ENCODE measurements around the gene ZDHHC14. TPM values are rescaled to one million over a fixed set of nuclear protein-coding genes. Genes with fewer than 3 reads are reported as not detected.

ZDHHC14 gene
- total RNA-seq, 1 donor: 1.6 TPM

DNA sequence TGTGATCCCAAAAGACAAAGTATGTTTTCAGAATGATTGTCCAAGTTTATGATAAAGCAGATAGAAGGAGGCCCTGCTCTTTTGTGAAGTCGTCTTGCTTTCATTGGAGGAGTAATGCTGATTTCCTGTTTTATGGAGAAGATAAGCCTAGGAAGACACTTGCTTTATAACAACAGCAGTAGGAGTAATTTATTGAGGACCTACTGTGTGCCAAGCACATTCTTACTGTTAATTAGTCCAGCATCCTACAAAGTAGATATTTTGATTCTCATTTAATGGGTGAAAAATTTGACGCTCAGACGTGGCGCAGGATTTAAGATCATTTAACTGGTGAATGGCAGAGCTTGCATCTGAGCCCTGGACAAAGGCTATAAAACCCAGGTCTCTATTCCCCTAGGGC, 87.6 kb downstream of the ZDHHC14 start:
- Histone ChIP-seq H3K4me1 (ENCODE audit: insufficient read depth, low read length) (peaks cover 3% of the 10 kb centered on the region), H3K9me3 (ENCODE audit: low read depth, low read length) (no peaks in the 10 kb centered on the region), H3K27me3 (ENCODE audit: insufficient read depth, low read length) (no peaks in the 10 kb centered on the region), H3K4me3 (ENCODE audit: low read length) (no peak overlapping the region)

DNA sequence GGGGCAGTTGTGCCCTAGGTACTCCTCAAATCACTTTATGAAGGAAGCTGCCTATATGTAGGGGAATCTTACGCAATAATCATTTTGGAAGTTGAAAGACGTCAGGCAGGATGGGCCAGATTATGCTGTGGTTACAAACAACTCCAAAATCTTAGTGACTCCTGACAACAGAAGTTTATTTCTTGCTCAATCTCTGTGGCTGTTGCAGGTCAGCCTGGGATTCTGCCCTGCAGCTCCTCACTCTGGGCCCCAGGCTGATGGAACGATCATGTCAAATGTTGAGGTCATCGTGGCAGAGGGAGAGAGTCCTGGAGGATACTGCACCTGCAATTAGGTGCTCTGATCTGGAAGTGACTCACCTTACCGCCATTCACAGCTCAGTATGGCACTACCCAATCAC, 88.4 kb downstream of the ZDHHC14 start:
- Histone ChIP-seq H3K4me3 (ENCODE audit: low read length) (no peak overlapping the region), H3K4me1 (ENCODE audit: insufficient read depth, low read length) (peaks cover 3% of the 10 kb centered on the region), H3K9me3 (ENCODE audit: low read depth, low read length) (no peaks in the 10 kb centered on the region), H3K27me3 (ENCODE audit: insufficient read depth, low read length) (no peaks in the 10 kb centered on the region)

DNA sequence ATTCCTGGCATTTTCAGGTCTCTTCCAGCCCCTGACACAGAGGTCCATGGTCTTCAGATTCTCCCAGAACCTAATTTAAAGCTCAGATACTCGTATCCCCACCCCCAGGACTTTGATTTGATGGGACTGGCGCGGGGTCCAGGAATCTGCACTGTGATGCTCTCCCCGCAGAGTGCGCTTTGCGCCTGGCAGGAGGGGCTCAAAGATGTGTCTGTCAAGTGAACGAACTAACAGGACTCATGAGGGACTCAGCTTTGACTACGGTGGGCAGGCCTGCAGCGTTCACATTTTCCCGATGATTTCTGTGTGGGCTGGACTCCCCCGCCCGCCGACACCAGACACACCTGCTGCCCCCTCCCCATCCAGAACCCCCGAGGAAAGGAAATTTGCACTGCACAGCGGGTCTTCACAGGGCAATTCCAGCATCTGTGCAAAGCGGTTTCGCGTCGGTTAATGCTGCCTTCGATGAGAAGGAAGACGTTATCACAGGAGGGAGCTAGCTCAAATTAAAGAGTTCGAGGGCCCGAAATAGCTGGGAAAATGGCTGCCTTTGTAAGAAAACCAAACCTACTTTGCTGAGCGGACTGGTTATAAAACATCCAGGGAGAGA, 90.2 kb downstream of the ZDHHC14 start:
- no peak overlapping the region for H3K4me3 ChIP-seq (ENCODE audit: low read length)

DNA sequence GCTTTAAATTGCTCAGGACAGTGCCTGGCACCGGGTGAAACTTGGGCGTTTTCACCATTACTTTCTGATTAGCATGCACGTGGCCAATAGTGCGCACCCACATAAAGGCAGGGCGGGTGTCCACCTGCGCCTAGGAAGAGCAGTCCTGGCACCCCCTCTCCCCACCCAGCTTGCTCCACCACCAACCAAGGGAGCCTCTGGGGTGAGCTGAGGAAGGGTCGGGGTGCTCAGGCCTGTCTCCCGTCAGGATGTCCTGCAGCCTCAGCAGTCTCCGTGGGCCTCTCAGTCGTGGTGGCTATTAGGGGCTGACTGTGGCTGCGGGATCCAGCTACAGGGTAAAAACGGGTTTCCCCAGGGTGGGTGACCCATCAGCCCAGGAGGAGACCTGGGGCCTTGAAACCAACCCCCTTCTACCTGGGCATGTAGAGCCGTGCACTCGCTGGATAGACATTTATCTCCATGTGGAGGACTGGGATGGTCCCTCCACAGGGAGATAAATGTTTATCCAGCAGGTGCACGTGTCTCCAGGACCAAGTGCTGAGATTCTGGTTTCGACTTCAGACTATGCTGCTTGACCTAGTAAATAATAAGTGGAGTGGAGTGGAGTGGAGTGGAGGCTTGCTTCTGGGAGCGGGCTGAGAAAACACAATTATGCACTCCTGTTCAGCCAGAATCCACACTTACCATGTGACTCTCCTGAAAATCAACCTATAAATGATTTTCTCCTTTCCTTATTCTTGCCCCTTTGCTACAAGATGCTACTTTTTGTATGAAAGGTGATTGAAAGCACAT, 91.1 kb downstream of the ZDHHC14 start:
- H3K9me3 ChIP-seq (ENCODE audit: low read depth, low read length): no peaks in the 10 kb centered on the region
- peaks cover 3% of the 10 kb centered on the region for H3K4me1 ChIP-seq (ENCODE audit: insufficient read depth, low read length)
- H3K4me3 ChIP-seq (ENCODE audit: low read length): no peak overlapping the region
- H3K27me3 ChIP-seq (ENCODE audit: insufficient read depth, low read length): no peaks in the 10 kb centered on the region

More for the DNA sequence above, 90.2 kb downstream of the ZDHHC14 start:
- Histone ChIP-seq H3K4me1 (ENCODE audit: insufficient read depth, low read length) (peaks cover 3% of the 10 kb centered on the region), H3K9me3 (ENCODE audit: low read depth, low read length) (no peaks in the 10 kb centered on the region), H3K27me3 (ENCODE audit: insufficient read depth, low read length) (no peaks in the 10 kb centered on the region)

DNA sequence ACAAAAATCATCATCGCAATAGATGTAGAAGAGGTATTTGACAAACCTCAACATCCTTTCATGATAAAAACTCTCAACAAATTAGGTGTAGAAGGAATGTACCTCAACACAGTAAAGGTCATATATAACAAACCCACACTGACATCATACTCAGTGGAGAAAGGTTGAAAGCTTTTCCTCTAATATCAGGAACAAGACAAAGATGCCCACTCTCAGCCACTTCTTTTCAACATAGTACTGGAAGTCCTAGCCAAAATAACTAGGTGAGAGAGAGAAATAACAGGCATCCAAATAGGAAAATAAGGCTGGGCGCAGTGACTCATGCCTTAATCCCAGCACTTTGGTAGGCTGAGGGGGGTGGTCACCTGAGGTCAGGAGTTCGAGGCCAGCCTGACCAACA, 95.8 kb downstream of the ZDHHC14 start:
- Histone ChIP-seq H3K27me3 (ENCODE audit: insufficient read depth, low read length) (no peaks in the 10 kb centered on the region), H3K4me3 (ENCODE audit: low read length) (no peak overlapping the region), H3K9me3 (ENCODE audit: low read depth, low read length) (no peaks in the 10 kb centered on the region), H3K4me1 (ENCODE audit: insufficient read depth, low read length) (no peaks in the 10 kb centered on the region)

DNA sequence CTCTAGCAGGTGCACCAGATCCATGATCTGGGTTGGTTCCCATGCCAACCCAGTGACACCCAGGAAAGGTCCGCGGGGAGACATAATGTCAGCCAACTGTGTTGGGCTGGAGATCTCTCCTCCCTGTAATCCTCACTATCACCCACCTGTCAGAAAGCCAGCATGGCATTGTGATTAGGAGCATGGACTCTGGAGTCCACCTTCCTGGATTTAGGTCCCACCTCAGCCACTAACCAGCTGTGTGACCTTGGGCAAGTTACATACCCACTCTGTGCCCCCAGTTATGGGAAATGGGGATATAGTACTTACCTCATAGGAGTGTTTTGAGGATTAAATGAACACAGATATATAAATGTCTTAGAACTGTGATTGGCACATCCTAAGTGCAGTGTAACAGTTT, 97.9 kb downstream of the ZDHHC14 start:
- no peaks in the 10 kb centered on the region for H3K27me3 ChIP-seq (ENCODE audit: insufficient read depth, low read length)
- H3K4me3 ChIP-seq (ENCODE audit: low read length): no peak overlapping the region
- no peaks in the 10 kb centered on the region for H3K4me1 ChIP-seq (ENCODE audit: insufficient read depth, low read length)
- H3K9me3 ChIP-seq (ENCODE audit: low read depth, low read length): no peaks in the 10 kb centered on the region

DNA sequence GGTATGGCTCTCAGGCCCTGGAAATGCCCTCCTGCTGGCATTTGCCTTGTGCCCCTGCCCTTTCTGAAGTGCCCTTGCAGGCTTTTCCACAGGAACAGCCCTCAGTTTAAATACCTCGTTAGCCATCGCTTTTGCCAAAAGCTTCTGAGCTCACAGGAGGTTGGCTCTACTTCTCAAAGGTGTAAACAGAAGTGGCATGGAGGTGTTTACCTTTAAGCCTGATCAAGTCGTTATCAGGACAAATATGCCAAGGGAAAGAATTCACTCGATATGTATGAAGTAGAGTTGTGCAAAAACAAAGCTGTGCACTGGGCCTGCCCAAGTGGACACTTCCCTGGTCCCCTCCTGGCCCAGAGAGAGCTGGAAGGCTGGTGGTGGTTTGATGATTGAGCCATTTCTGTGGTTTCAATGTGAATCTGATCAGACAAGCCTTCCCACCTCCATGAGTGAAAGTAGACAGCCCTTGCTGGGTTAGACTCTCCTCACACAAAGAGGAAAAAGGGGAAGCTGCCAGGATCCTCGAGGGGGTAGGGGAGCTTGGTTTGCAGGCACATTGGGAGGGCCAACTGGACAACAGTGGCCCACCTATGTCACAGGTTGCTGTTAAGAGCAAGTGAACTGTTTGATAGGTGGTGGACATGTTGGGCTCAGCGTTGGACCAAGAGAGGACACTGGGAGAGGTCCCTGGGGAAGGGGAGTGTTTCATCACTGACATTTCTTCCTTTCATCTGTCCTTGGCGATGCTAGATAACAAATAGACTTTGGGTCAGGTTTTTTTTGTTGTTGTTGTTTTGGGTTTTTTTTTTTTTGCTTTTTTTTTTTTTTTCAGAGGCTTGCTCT, 98.7 kb downstream of the ZDHHC14 start:
- Histone ChIP-seq H3K27me3 (ENCODE audit: insufficient read depth, low read length) (no peaks in the 10 kb centered on the region), H3K4me1 (ENCODE audit: insufficient read depth, low read length) (no peaks in the 10 kb centered on the region), H3K4me3 (ENCODE audit: low read length) (no peak overlapping the region), H3K9me3 (ENCODE audit: low read depth, low read length) (no peaks in the 10 kb centered on the region)

DNA sequence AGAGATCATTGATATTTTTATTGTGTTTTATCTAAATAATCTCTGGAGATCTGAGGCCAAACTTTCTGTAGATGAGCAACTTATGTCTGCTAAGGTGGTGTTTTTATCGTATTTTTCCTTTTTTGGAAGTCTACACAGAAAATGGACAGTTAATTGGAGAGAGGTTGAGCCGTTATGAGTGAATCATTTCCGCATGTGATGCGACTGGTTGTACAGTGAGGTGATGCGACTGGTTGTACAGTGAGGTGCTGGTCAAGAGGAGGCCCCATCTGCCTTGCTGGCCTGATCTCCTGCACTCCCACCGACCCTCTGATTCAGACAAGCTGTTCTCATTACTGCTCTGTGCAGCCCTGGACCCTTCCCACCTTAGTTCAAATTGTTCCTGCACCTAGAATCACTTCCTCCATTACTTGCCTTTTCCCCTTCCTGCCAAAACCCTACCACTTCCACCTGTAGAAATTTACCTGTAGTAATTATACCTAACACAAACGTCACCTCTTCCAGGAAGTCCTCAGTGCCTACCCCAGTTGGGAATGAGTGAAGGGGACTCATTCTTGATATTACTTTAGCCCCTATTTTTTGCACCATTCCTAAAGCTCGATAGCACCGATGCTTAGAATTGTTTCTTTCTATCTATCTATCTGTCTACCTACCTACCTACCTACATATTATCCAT, 100.3 kb downstream of the ZDHHC14 start:
- Histone ChIP-seq H3K27me3 (ENCODE audit: insufficient read depth, low read length) (no peaks in the 10 kb centered on the region), H3K9me3 (ENCODE audit: low read depth, low read length) (no peaks in the 10 kb centered on the region), H3K4me3 (ENCODE audit: low read length) (no peak overlapping the region), H3K4me1 (ENCODE audit: insufficient read depth, low read length) (peaks cover under 1% of the 10 kb centered on the region)

DNA sequence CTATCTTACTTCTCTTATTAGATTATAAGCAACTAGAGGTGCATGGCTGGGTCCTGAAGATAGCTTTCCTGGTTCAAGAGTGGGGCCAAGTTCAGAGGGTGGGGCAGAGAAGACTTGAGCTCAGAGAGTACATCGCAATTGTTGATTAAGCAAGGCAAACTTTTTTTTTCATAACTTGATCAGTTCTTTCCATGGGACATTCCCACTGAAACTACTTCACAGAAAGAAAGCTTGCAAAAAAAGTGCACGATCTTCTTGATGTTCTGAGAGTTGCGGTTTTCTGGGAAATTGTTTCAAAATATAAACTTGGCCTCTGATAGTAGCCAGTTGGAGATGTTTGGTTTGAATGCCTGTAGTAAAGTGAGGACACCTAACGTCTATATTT, 100.9 kb downstream of the ZDHHC14 start:
- Histone ChIP-seq H3K4me1 (ENCODE audit: insufficient read depth, low read length) (peaks cover 6% of the 10 kb centered on the region), H3K27me3 (ENCODE audit: insufficient read depth, low read length) (no peaks in the 10 kb centered on the region), H3K9me3 (ENCODE audit: low read depth, low read length) (no peaks in the 10 kb centered on the region), H3K4me3 (ENCODE audit: low read length) (no peak overlapping the region)

DNA sequence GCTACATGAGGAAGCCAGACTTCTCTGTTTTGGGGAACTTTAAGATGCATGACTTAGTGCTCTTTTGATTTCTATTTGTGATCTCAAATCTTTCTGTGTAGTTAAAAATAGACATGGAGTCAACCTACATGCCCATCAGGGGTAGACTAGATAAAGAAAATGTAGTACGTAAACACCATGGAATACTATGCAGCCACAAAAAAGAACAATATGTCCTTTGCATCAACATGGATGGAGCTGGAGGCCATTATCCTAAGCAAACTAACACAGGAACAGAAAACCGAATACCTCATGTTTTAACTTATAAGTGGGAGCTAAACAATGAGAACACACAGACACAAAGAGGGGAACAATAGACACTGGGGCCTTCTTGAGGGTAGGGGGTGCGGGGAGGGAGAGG, 102.8 kb downstream of the ZDHHC14 start:
- no peaks in the 10 kb centered on the region for H3K9me3 ChIP-seq (ENCODE audit: low read depth, low read length)
- no peak overlapping the region for H3K4me3 ChIP-seq (ENCODE audit: low read length)
- H3K4me1 ChIP-seq (ENCODE audit: insufficient read depth, low read length): peaks cover 16% of the 10 kb centered on the region
- no peaks in the 10 kb centered on the region for H3K27me3 ChIP-seq (ENCODE audit: insufficient read depth, low read length)

DNA sequence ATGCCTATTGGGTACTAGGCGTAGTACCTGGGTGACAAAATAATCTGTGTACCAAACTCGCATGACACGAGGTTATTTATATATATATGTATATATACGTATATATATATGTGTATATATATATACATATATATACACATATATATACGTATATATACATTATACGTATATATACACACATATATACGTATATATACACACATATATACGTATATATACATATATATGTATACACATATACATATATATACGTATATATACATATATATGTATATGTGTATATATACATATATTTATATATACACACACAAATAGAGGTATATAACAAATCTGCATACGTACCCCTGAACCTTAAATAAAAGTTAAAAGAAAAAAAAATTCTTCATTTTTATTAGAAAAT, 103.2 kb downstream of the ZDHHC14 start:
- no peaks in the 10 kb centered on the region for H3K27me3 ChIP-seq (ENCODE audit: insufficient read depth, low read length)
- peaks cover 16% of the 10 kb centered on the region for H3K4me1 ChIP-seq (ENCODE audit: insufficient read depth, low read length)
- no peak overlapping the region for H3K4me3 ChIP-seq (ENCODE audit: low read length)
- H3K9me3 ChIP-seq (ENCODE audit: low read depth, low read length): no peaks in the 10 kb centered on the region

DNA sequence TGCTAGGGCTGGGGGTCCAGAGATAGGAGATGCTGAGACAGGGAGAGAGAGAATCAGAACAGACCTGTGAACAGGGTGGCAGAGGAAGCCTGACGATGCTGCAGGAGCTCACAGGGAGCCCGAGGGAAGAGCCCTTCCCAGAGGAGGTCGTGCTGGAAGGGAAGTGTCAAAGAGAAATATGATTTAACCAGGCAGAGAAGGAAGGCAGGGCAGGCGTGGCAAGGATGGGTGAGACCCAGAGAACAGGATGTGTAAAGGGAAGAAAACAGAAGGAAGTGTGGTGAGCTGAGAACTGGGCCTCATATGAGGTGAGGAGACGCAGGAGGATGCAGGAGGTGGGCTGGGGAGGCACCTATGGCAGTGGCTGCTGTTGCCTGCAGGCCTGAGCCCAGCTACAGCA, 105.6 kb downstream of the ZDHHC14 start:
- Histone ChIP-seq H3K27me3 (ENCODE audit: insufficient read depth, low read length) (no peaks in the 10 kb centered on the region), H3K4me3 (ENCODE audit: low read length) (no peak overlapping the region), H3K4me1 (ENCODE audit: insufficient read depth, low read length) (peaks cover 23% of the 10 kb centered on the region), H3K9me3 (ENCODE audit: low read depth, low read length) (no peaks in the 10 kb centered on the region)

DNA sequence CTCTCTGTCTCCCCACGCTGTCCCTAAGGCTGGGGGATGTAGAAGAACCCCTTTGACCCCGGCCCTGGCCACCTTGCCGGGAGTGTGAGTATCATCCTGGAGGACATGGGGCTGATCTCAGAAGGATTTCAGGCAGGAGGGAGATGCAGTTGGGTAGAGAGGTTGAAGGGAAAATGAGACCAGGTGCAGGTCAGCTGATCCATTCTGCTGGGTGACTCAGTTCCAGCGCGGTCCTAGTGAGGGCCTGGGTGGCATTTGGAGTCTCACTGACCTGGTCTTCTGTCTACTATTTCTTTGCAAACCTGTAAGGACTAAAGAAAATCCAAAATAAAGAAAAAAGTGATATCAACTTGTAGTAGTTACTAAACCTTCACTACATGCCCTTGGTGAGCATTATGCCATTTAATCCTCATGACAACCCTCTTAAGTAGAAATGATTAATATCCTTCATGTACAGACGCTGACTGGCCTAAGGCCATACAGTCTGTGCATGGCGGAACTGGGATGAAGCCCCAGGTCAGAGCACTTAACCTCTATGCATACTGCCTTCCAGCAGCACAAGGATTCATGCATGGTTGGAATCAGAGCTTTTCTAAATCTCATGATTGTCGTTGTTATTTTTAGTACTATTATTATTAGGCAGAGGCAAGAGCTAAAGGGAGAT, 106.3 kb downstream of the ZDHHC14 start:
- no peak overlapping the region for H3K4me3 ChIP-seq (ENCODE audit: low read length)
- no peaks in the 10 kb centered on the region for H3K27me3 ChIP-seq (ENCODE audit: insufficient read depth, low read length)
- no peaks in the 10 kb centered on the region for H3K9me3 ChIP-seq (ENCODE audit: low read depth, low read length)
- peaks cover 23% of the 10 kb centered on the region for H3K4me1 ChIP-seq (ENCODE audit: insufficient read depth, low read length)

DNA sequence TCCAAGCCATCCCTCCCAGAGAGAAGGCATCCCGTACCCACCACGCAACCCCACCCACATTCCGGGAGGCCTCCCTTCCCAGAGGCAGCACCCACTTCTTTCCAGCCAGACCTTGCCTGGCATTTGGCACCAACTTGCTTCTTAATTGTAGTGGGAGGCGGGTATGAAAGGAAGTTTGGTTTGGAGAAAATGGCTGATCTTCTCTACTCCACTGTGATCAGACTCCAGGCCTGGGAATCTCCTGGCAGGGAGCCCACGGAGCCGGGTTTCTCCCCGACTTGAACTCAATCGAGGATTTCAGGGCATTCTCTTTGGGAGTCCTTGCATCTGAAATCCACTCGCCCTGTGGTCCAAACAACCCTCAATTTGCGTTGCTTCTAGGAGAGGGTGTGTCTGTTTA, 107.1 kb downstream of the ZDHHC14 start:
- H3K4me1 ChIP-seq (ENCODE audit: insufficient read depth, low read length): peaks cover 23% of the 10 kb centered on the region
- H3K9me3 ChIP-seq (ENCODE audit: low read depth, low read length): no peaks in the 10 kb centered on the region
- no peak overlapping the region for H3K4me3 ChIP-seq (ENCODE audit: low read length)
- no peaks in the 10 kb centered on the region for H3K27me3 ChIP-seq (ENCODE audit: insufficient read depth, low read length)
